Measurements from ENCODE around the gene BPI.
A peak's percentile ranks its signal among the peaks of the same experiment; 100 is the strongest.
"Not testable (repeated sequence)": the region's sequence is repeated elsewhere in the genome, so short reads cannot be mapped to it uniquely, and the experiment has no call there.

BPI gene

GRCh38 chr20:38306379-38306778 lies 2.4 kb downstream of the BPI start:
- no peak for DNase-seq

- DNase-seq, result no peak
Observed at GRCh38 chr20:38307371-38308046, 3.6 kb downstream of the BPI start.

GRCh38 chr20:38308047-38308438 lies 4.1 kb downstream of the BPI start:
- DNase-seq, result no peak

GRCh38 chr20:38308447-38308846 lies 4.5 kb downstream of the BPI start:
- no peak for DNase-seq

GRCh38 chr20:38311091-38311490 lies 7.1 kb downstream of the BPI start:
- DNase-seq, result no peak

- DNase-seq, result no peak
Observed at GRCh38 chr20:38311491-38311890, 7.5 kb downstream of the BPI start.

- DNase-seq, result no peak
Observed at GRCh38 chr20:38313676-38314075, 9.7 kb downstream of the BPI start.

- DNase-seq, result not testable (repeated sequence)
Observed at GRCh38 chr20:38314350-38314749, 10.4 kb downstream of the BPI start.

GRCh38 chr20:38315290-38315966 lies 11.5 kb downstream of the BPI start:
- DNase-seq, result no peak

GRCh38 chr20:38316341-38316740 lies 12.4 kb downstream of the BPI start:
- no peak for DNase-seq

- DNase-seq, result no peak
Observed at GRCh38 chr20:38317422-38317821, 13.5 kb downstream of the BPI start.

- DNase-seq, result no peak
Observed at GRCh38 chr20:38320221-38320620, 16.3 kb downstream of the BPI start.

- DNase-seq, result peak; percentile 2 to 3
Observed at GRCh38 chr20:38321959-38322598, 18.1 kb downstream of the BPI start.

GRCh38 chr20:38324159-38324558 lies 20.2 kb downstream of the BPI start:
- DNase-seq, result no peak

GRCh38 chr20:38325167-38325566 lies 21.2 kb downstream of the BPI start:
- DNase-seq, result no peak

GRCh38 chr20:38325905-38326304 lies 21.9 kb downstream of the BPI start:
- DNase-seq, result no peak

- DNase-seq, result no peak
Observed at GRCh38 chr20:38326309-38326708, 22.4 kb downstream of the BPI start.

- no peak for DNase-seq
Observed at GRCh38 chr20:38330638-38331037, 26.7 kb downstream of the BPI start.

GRCh38 chr20:38331245-38331644 lies 27.3 kb downstream of the BPI start:
- no peak for DNase-seq

- no peak for DNase-seq
Observed at GRCh38 chr20:38331814-38332213, 27.9 kb downstream of the BPI start.

- DNase-seq, result no peak
Observed at GRCh38 chr20:38334016-38334415, 30.1 kb downstream of the BPI start.

- no peak for DNase-seq
Observed at GRCh38 chr20:38336726-38337125, 32.8 kb downstream of the BPI start.

- DNase-seq, result peak; percentile 26 to 38
Observed at GRCh38 chr20:38337561-38338140, 33.7 kb downstream of the BPI start.

All from SHP77 (cell line).